GM10266 (cell line): Measurements from ENCODE around the gene KPNA2.

Experiments used
- DNase-seq: peaks from one replicate; pipeline ENCODE4 v3.0.0; 2012; ENCODE audit errors: extremely low spot score
- TF ChIP-seq, protein P1 (sequence below): IDR thresholded peaks from 2 replicates; pipeline ENCODE4 v1.5.1; 2012; ENCODE audit warnings: mild to moderate bottlenecking, low read depth; ENCODE audit not compliant: control insufficient read depth, insufficient read depth; ENCODE audit errors: missing control alignments

KPNA2 gene

GRCh38 chr17:68095205-68095811 is 59.8 kb downstream of the KPNA2 start:
- TF ChIP-seq, protein P1, sequence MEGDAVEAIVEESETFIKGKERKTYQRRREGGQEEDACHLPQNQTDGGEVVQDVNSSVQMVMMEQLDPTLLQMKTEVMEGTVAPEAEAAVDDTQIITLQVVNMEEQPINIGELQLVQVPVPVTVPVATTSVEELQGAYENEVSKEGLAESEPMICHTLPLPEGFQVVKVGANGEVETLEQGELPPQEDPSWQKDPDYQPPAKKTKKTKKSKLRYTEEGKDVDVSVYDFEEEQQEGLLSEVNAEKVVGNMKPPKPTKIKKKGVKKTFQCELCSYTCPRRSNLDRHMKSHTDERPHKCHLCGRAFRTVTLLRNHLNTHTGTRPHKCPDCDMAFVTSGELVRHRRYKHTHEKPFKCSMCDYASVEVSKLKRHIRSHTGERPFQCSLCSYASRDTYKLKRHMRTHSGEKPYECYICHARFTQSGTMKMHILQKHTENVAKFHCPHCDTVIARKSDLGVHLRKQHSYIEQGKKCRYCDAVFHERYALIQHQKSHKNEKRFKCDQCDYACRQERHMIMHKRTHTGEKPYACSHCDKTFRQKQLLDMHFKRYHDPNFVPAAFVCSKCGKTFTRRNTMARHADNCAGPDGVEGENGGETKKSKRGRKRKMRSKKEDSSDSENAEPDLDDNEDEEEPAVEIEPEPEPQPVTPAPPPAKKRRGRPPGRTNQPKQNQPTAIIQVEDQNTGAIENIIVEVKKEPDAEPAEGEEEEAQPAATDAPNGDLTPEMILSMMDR: no peak
- no peak for DNase-seq

DNA sequence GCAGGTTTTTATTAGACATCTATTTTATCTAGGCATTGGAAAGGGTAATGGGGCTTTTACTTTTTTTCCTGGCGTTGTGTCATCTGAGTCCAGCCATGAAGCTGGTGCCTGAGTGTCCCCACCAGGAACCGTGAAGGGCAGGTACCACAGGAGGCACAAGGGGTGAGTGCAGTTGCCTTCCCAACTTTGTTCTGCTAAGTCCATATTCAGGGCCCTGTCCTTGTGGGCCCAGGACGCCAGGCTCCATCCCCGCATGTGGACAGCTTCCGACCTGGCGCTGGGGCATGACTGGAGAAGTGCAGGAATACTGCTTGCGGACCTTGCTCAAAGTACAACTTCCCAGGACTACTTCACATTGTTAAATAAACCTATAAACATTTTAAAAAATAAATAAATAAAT is 60.6 kb downstream of the KPNA2 start:
- DNase-seq: no peak
- TF ChIP-seq, protein P1: no peak
